Testis (tissue), 3 donors: ENCODE data around the gene TLCD5. TPM values are rescaled to one million over a fixed set of nuclear protein-coding genes. Genes with fewer than 3 reads are reported as not detected.

Source experiments
- DNase-seq: peaks from one replicate; pipeline ENCODE4 v3.0.0-alpha.2; 2019
- H3K27ac ChIP-seq, 2 donors: fragments of 200-600 bp; sonication (generic); one replicate each; pipeline ENCODE4 v1.5.1; 2019
- H3K27me3 ChIP-seq: fragments of 200-600 bp; sonication (generic); one replicate; pipeline ENCODE4 v1.5.1; 2019
- H3K36me3 ChIP-seq: fragments of 200-600 bp; sonication (generic); one replicate; pipeline ENCODE4 v1.5.1; 2017; ENCODE audit warnings: low read depth; ENCODE audit errors: missing control alignments
- H3K4me1 ChIP-seq: fragments of 200-600 bp; sonication (generic); one replicate; pipeline ENCODE4 v1.5.1; 2019
- H3K4me3 ChIP-seq, 2 donors: fragments of 200-600 bp; sonication (generic); one replicate each; pipeline ENCODE4 v1.5.1; 2017 to 2019
- H3K9me3 ChIP-seq: fragments of 200-600 bp; sonication (generic); one replicate; pipeline ENCODE4 v1.5.1; 2017
- POLR2A ChIP-seq: fragments of 450-650 bp; IDR thresholded peaks from one replicate; pipeline ENCODE4 v1.6.1; 2017; ENCODE audit warnings: antibody characterized with exemption, mild to moderate bottlenecking, moderate library complexity
- WGBS, 2 donors: methylation state at CpG; one replicate each; pipeline ENCODE4 v1.1.5; 2018; 5-methylcytosine and 5-hydroxymethylcytosine counted together
- intact Hi-C: fragments of 100-400 bp; cut with DNase I; formaldehyde crosslinking; loops from one replicate; pipeline ENCODE4 v1.15.1; 2023; ENCODE audit warnings: low total_unique reads
- polyA plus RNA-seq: library from polyadenylated mRNA; stranded (reverse); fragments of 350-450 nt; fragmentation: Illumina TruSeq; extraction: RNeasy Lipid Tissue Mini Kit (QIAGEN cat#74804); gene quantifications from one replicate; pipeline ENCODE4 v1.2.3, GENCODE V29; 2014; ENCODE audit warnings: low read depth, low replicate concordance; ENCODE audit not compliant: insufficient read depth
- total RNA-seq, 2 donors: library from RNA; depleted of rRNA; stranded (reverse); fragments of >200 nt; gene quantifications; one replicate each; pipeline ENCODE4 v1.2.3, GENCODE V29; 2016
- TF ChIP-seq, protein P1 (sequence below), 3 experiments: fragments of 450-650 bp in 2 of 3; fragments of 200-600 bp in 1 of 3; sonication (generic) in 1 of 3; IDR thresholded peaks; one replicate each; pipeline ENCODE4 v1.5.1; 2016 to 2019; ENCODE audit warnings: antibody characterized with exemption in 3 of 3, mild to moderate bottlenecking in 2 of 3, moderate library complexity in 1 of 3

TLCD5 gene
- total and polyA plus RNA-seq, 3 donors from 2014 or later: 7.9 to 14.0 (median 12.6) TPM

- Histone ChIP-seq H3K4me1 (peaks cover 16% of the 10 kb centered on the region), H3K36me3 (no peaks in the 10 kb centered on the region), H3K9me3 (no peaks in the 10 kb centered on the region), H3K27ac (peak overlapping the region; percentile 91 to 95), H3K27me3 (no peaks in the 10 kb centered on the region), H3K4me3 (peak overlapping the region; percentile 76)
- DNase-seq: no peak
- WGBS, 2 donors: 20 to 21% methylated on average over 3 of the region's 3 CpGs
- TF ChIP-seq POLR2A: no peak
- TF ChIP-seq, protein P1, sequence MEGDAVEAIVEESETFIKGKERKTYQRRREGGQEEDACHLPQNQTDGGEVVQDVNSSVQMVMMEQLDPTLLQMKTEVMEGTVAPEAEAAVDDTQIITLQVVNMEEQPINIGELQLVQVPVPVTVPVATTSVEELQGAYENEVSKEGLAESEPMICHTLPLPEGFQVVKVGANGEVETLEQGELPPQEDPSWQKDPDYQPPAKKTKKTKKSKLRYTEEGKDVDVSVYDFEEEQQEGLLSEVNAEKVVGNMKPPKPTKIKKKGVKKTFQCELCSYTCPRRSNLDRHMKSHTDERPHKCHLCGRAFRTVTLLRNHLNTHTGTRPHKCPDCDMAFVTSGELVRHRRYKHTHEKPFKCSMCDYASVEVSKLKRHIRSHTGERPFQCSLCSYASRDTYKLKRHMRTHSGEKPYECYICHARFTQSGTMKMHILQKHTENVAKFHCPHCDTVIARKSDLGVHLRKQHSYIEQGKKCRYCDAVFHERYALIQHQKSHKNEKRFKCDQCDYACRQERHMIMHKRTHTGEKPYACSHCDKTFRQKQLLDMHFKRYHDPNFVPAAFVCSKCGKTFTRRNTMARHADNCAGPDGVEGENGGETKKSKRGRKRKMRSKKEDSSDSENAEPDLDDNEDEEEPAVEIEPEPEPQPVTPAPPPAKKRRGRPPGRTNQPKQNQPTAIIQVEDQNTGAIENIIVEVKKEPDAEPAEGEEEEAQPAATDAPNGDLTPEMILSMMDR (IDR thresholded peaks at IDR 0.05): no peak
- intact Hi-C loops: no loop called here
These were observed 1.1 kb downstream of the TLCD5 start for GRCh38 chr11:120326228-120326627.

DNA sequence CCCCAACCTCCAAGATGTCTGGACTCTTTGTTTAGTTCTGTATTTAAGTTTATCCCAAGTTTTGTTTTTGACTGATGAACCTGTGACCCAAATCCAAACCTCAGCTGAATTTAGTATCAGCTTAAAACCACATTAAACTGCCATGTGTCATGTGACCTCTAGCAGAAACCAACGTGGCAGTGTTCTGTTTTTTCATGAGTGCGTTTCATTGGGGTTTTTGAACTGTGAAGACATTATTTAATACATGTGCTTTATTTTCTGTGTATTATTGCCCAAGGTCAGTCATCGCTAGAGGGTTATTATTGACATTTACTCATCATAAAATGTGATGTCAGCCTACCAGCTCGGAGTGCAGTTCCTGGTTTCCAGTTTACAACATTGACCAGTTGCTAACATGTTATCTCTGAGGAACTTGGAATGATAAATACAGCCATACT is 1.8 kb downstream of the TLCD5 start:
- H3K36me3 ChIP-seq: no peaks in the 10 kb centered on the region
- TF ChIP-seq, protein P1 (IDR thresholded peaks at IDR 0.05): no peak
- no peak for TF ChIP-seq POLR2A
- intact Hi-C loops: no loop called here
- H3K9me3 ChIP-seq: no peaks in the 10 kb centered on the region
- WGBS, 2 donors: 58 to 64% methylated on average over 4 of the region's 4 CpGs
- H3K27ac ChIP-seq: peak overlapping the region in 1 of 2 donors; percentile 95
- H3K4me1 ChIP-seq: peaks cover 20% of the 10 kb centered on the region
- H3K27me3 ChIP-seq: no peaks in the 10 kb centered on the region
- H3K4me3 ChIP-seq: no peak overlapping the region
- DNase-seq: no peak

DNA sequence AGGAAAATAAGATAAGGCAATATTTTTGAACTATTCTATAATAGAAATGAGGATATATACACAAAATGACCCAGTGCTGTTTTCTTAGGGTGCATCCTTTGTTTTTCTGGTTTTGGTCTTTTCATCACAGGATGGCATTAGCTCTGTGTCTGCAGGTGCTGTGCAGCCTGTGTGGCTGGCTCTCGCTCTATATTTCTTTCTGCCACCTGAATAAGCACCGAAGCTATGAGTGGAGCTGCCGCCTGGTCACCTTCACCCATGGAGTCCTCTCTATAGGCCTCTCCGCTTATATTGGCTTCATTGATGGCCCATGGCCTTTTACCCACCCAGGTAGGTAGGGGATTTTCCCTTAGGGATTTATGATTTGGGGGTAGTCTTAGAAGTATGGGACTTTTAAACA is 2.2 kb downstream of the TLCD5 start:
- Histone ChIP-seq H3K27ac (peak overlapping the region in 1 of 2 donors; percentile 95), H3K4me3 (no peak overlapping the region), H3K9me3 (no peaks in the 10 kb centered on the region), H3K4me1 (peaks cover 20% of the 10 kb centered on the region), H3K27me3 (no peaks in the 10 kb centered on the region), H3K36me3 (no peaks in the 10 kb centered on the region)
- intact Hi-C loops: no loop called here
- no peak for DNase-seq
- 95 to 96% methylated on average over 4 of the region's 4 CpGs for WGBS, 2 donors
- TF ChIP-seq, protein P1 (IDR thresholded peaks at IDR 0.05): no peak
- TF ChIP-seq POLR2A: no peak

GRCh38 chr11:120329556-120329955 is 4.5 kb downstream of the TLCD5 start:
- no peak for TF ChIP-seq POLR2A
- TF ChIP-seq, protein P1 (IDR thresholded peaks at IDR 0.05): no peak
- Histone ChIP-seq H3K27ac (no peak overlapping the region), H3K9me3 (no peaks in the 10 kb centered on the region), H3K27me3 (no peaks in the 10 kb centered on the region), H3K36me3 (no peaks in the 10 kb centered on the region), H3K4me1 (peaks cover 20% of the 10 kb centered on the region), H3K4me3 (no peak overlapping the region)
- intact Hi-C loops: no loop called here
- 89% methylated on average over 3 of the region's 3 CpGs for WGBS, 2 donors
- DNase-seq: no peak

DNA sequence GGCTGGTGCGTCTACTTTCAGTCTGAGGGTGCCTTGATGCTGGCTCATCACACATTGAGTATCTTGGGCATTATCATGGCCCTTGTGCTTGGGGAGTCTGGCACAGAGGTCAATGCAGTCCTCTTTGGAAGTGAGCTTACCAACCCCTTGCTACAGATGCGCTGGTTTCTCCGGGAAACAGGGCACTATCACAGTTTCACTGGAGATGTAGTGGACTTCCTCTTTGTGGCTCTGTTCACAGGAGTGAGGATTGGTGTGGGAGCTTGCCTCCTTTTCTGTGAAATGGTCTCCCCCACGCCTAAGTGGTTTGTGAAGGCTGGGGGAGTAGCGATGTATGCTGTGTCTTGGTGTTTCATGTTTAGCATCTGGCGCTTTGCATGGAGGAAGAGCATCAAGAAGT is 4.9 kb downstream of the TLCD5 start:
- no peaks in the 10 kb centered on the region for H3K9me3 ChIP-seq
- DNase-seq: no peak
- intact Hi-C loops: no loop called here

More for the DNA sequence above, 4.9 kb downstream of the TLCD5 start:
- H3K27ac ChIP-seq: no peak overlapping the region
- WGBS, 2 donors: 87 to 95% methylated on average over 6 of the region's 6 CpGs
- peaks cover 20% of the 10 kb centered on the region for H3K4me1 ChIP-seq
- no peak overlapping the region for H3K4me3 ChIP-seq
- H3K27me3 ChIP-seq: no peaks in the 10 kb centered on the region
- no peaks in the 10 kb centered on the region for H3K36me3 ChIP-seq
- TF ChIP-seq, protein P1 (IDR thresholded peaks at IDR 0.05): no peak
- no peak for TF ChIP-seq POLR2A
